D721Med (cell line): ENCODE data around the gene OBI1.
"Not testable (repeated sequence)": the region's sequence is repeated elsewhere in the genome, so short reads cannot be mapped to it uniquely, and the experiment has no call there.

ENCODE experiments used
- DNase-seq: peaks from one replicate; pipeline ENCODE4 v3.0.0; 2011; ENCODE audit warnings: low spot score; ENCODE audit not compliant: insufficient read length
- FAIRE-seq: peaks from 2 replicates; lab custom pipeline; 2011; peaks lifted over from hg19 to GRCh38; lab: Jason Lieb, UNC
- TF ChIP-seq, protein P1 (sequence below): IDR thresholded peaks from 2 replicates; pipeline ENCODE4 v1.5.1; 2012; ENCODE audit warnings: mild to moderate bottlenecking, control low read depth; ENCODE audit not compliant: insufficient read depth; ENCODE audit errors: missing control alignments

Gene OBI1

DNA sequence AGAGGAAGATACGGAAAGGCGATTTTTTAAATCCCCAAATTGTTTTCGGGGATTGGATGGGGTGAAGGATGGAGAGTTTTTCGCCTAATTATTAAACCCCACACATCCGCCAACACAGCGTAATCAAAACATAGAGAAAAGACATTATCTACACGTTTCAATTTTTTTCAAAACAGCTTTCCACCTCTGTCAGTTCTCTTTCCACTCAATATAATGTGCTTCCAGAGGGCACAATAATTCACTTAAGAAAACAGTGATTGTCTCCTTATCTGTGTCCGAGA, 435 bp upstream of the OBI1 start:
- no peak for FAIRE-seq
- no peak for DNase-seq
- TF ChIP-seq, protein P1, sequence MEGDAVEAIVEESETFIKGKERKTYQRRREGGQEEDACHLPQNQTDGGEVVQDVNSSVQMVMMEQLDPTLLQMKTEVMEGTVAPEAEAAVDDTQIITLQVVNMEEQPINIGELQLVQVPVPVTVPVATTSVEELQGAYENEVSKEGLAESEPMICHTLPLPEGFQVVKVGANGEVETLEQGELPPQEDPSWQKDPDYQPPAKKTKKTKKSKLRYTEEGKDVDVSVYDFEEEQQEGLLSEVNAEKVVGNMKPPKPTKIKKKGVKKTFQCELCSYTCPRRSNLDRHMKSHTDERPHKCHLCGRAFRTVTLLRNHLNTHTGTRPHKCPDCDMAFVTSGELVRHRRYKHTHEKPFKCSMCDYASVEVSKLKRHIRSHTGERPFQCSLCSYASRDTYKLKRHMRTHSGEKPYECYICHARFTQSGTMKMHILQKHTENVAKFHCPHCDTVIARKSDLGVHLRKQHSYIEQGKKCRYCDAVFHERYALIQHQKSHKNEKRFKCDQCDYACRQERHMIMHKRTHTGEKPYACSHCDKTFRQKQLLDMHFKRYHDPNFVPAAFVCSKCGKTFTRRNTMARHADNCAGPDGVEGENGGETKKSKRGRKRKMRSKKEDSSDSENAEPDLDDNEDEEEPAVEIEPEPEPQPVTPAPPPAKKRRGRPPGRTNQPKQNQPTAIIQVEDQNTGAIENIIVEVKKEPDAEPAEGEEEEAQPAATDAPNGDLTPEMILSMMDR = no peak

GRCh38 chr13:78657699-78658629, 991 bp downstream of the OBI1 start:
- DNase-seq (no peak), FAIRE-seq (no peak)
- TF ChIP-seq, protein P1 = no peak

DNA sequence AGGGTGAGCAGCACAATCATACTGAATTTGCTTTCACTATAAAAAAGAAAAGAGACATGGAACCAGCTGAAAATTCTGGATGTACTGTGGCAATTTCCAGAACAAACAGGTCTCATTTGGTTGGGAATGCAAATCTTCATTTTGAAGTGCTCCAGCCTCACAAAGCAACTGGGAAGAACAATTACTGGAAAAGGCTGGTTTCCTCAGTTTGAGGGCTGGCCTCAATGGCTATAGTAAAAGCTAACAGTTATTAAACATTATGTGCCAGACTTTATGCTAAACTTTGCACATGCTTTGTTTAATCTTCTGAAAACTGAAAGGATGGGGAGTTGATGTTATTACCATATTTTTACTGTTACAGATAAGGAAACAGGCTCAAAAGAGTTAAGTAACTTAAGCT, 3.0 kb downstream of the OBI1 start:
- DNase-seq (no peak), FAIRE-seq (no peak)
- TF ChIP-seq, protein P1 = no peak

GRCh38 chr13:78655007-78655406, 3.9 kb downstream of the OBI1 start:
- TF ChIP-seq, protein P1 = no peak
- FAIRE-seq = no peak
- no peak for DNase-seq

GRCh38 chr13:78652651-78653050, 6.3 kb downstream of the OBI1 start:
- DNase-seq = no peak
- FAIRE-seq = no peak
- TF ChIP-seq, protein P1 = no peak

GRCh38 chr13:78650717-78651083, 8.3 kb downstream of the OBI1 start:
- DNase-seq (no peak), FAIRE-seq (no peak)
- TF ChIP-seq, protein P1 = no peak

- TF ChIP-seq, protein P1 = no peak
- DNase-seq (no peak), FAIRE-seq (no peak)
These were observed 8.8 kb downstream of the OBI1 start for GRCh38 chr13:78649997-78650716.

DNA sequence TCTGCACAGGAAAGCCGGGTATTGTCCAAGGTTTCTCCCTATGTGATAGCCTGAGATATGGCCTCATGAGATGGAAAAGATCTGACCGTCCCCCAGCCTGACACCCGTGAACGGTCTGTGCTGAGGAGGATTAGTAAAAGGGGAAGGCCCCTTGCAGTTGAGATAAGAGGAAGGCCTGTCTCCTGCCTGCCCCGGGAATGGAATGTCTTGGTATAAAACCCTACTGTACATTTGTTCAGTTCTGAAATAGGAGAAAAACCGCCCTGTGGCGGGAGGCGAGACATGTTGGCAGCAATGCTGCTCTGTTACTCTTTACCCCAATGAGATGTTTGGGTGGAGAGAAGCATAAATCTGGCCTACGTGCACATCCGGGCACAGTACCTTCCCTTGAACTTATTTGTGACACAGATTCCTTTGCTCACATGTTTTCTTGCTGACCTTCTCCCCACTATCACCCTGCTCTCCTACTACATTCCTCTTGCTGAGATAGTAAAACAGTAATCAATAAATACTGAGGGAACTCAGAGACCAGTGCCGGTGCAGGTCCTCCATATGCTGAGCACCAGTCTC, 11.8 kb downstream of the OBI1 start:
- DNase-seq, FAIRE-seq: not testable (repeated sequence)
